Activated naive CD8-positive, alpha-beta T cell (primary cell): ENCODE data around the gene ATP5F1D.

Experiments used
- H3K27ac Mint-ChIP-seq: one replicate; pipeline ENCODE4 v1.8.0; 2021; ENCODE audit warnings: mixed read lengths
- H3K27me3 Mint-ChIP-seq: one replicate; pipeline ENCODE4 v1.8.0; 2021; ENCODE audit warnings: mixed read lengths
- H3K36me3 Mint-ChIP-seq: one replicate; pipeline ENCODE4 v1.8.0; 2021; ENCODE audit warnings: mixed read lengths
- H3K4me1 Mint-ChIP-seq: one replicate; pipeline ENCODE4 v1.8.0; 2021; ENCODE audit warnings: low read depth, mixed read lengths
- H3K4me3 Mint-ChIP-seq: one replicate; pipeline ENCODE4 v1.8.0; 2021; ENCODE audit warnings: mild to moderate bottlenecking, mixed read lengths
- H3K9me3 Mint-ChIP-seq: one replicate; pipeline ENCODE4 v1.8.0; 2021; ENCODE audit warnings: low read depth, mixed read lengths

The ATP5F1D gene

DNA sequence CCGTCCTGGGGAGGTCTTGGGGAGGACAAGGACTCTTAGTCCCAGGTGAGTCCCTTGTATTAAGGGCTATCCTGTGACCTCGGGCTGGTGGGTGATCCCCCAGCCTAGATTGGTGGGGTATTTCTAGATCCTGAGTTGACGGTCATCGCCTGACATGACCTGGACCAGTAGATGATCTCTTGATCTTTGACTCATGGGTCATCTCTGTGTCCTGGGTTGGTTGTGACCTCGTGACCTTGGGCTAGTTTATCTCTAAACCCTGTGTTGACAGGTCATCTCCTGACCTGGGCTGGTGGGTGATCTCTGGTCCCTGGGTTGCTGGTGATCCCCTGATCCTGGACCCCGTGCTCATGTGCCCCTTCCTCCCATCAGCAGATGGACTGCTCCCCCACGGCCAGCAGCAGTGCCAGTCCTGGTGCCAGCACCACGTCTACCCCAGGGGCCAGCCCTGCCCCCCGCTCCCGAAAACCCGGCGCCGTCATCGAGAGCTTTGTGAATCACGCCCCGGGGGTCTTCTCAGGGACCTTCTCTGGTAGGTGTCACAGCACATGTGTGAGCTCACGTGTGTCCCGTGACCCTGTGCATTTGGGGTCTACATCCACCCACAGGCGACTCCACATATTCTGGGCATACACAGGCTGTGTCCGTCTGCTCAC is 13.1 kb downstream of the ATP5F1D start:
- H3K27me3 Mint-ChIP-seq = no peaks in the 10 kb centered on the region
- H3K27ac Mint-ChIP-seq = peak overlapping the region; percentile 46
- no peaks in the 10 kb centered on the region for H3K36me3 Mint-ChIP-seq
- no peak overlapping the region for H3K4me3 Mint-ChIP-seq
- H3K9me3 Mint-ChIP-seq = no peaks in the 10 kb centered on the region
- peaks cover 38% of the 10 kb centered on the region for H3K4me1 Mint-ChIP-seq

DNA sequence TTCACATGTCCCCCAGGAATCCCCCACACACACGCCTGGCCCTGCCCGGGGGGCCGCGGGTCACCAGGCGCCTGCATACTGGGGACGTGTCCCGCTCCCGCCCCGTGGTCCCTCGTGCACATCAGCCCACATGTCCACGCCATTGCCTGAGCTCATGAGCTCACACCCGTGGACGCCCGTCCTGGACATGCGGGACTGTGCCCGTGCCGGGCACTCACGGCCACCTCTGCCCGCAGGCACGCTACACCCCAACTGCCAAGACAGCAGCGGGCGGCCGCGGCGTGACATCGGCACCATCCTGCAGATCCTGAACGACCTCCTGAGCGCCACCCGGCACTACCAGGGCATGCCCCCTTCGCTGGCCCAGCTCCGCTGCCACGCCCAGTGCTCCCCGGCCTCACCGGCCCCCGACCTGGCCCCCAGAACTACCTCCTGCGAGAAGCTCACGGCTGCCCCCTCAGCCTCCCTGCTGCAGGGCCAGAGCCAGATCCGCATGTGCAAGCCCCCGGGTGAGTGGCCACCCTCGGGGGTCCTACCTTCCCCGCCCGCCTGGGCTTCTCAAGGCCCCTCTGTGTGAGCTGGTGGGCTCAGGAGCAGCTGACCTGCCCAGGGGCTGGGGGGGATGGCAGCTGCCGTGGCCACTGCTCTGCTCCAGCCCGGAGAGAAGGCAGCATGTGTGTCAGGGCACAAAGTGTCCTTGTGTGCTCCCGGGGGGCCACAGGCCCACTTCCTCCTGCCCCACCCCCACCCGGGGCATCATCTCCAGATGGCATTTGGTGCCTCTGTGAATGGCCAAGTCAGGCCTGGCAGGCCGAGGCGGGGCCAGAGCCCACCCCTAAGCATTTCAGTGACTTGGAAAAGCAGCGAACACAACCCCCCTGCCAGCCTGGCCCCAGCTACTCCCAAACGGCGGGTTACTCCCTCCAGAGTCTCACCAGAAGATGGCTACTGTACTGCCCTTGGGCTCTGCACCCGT is 13.9 kb downstream of the ATP5F1D start:
- Mint-ChIP-seq H3K27ac (no peak overlapping the region), H3K27me3 (no peaks in the 10 kb centered on the region), H3K4me3 (no peak overlapping the region), H3K36me3 (no peaks in the 10 kb centered on the region), H3K4me1 (peaks cover 42% of the 10 kb centered on the region), H3K9me3 (no peaks in the 10 kb centered on the region)

DNA sequence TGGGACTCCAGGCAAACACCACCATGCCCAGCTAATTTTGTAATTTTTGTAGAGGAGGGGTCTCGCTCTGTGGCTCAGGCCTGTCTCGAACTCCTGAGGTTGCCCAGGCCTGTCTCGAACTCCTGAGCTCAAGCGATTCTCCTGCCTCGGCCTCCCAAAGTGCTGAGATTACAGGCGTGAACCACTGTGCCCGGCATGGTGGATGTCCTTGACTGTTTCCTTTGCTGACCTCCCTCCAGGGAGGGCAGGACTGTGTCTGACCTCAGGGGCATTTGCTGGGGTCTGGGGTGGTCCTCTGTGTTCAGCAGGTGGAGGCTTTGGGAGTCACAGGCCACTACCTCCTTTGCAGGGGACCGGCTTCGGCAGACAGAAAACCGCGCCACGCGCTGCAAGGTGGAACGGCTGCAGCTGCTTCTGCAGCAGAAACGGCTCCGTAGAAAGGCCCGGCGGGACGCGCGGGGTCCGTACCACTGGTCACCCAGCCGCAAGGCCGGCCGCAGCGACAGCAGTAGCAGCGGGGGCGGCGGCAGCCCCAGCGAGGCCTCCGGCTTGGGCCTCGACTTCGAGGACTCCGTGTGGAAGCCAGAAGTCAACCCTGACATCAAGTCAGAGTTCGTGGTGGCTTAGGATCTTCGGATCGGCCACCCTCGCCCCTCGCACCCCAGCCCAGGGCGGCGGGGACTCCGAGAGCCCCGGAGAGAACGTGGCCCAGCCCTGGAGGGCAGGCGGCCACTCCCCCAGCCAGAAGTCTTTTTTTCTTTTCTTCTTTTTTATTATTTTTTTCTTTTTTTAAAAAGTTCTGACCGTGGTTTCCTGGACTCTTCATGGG is 15.3 kb downstream of the ATP5F1D start:
- peaks cover 44% of the 10 kb centered on the region for H3K4me1 Mint-ChIP-seq
- no peaks in the 10 kb centered on the region for H3K27me3 Mint-ChIP-seq
- no peaks in the 10 kb centered on the region for H3K9me3 Mint-ChIP-seq
- no peak overlapping the region for H3K4me3 Mint-ChIP-seq
- H3K36me3 Mint-ChIP-seq = no peaks in the 10 kb centered on the region
- H3K27ac Mint-ChIP-seq = peak overlapping the region; percentile 41

DNA sequence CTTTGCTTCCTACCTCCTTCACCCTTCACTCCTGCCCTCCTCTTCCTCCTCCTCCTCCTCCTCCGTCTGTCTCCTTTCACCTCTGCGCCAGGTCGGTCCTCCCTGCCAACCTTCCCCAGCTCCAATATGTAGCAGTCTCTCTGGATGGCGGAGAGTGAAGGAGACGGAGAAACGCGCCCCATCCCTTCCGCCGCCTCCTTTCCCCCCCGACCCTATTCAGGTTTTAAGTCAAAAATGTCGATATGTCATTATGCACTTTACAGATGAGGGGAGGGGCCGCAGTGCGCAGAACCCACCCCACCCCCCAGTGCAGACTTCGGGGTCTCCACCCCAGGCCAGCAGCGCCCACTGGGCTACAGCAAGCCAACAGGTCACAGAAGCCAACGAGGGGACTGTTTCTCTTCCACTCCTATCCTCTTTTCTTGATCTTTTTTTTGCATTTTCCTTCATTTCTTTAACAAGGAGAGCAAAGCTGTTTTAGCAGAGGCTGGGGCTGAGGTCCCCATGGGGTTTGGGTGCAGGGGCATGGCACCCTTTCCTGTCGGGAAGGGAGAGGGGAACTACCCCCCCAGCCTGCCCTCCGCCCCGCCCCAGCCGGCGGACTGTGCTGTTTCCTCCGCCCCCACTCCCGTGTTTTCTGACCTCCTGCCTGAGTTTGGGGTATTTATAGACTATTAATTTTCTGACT is 16.1 kb downstream of the ATP5F1D start:
- Mint-ChIP-seq H3K27me3 (no peaks in the 10 kb centered on the region), H3K4me3 (peak overlapping the region; percentile 61), H3K4me1 (peaks cover 48% of the 10 kb centered on the region), H3K9me3 (no peaks in the 10 kb centered on the region), H3K36me3 (no peaks in the 10 kb centered on the region), H3K27ac (no peak overlapping the region)

DNA sequence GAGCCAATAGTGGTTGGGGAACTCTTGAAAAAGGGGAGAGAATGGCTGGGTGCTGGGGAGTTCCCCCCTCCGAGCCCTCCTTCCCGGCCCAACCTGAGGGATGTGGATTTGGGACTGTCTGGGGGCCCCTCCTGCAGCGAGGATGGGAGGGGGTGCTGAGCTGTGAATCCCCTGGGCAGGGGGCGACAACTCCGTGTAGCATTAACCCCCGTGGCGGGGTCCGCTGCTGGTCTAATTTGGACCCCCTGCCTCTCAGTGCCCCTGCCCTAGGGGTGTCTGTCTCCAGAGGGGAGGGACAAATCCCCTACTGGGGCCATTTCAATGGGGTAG is 16.6 kb downstream of the ATP5F1D start:
- peak overlapping the region; percentile 61 for H3K4me3 Mint-ChIP-seq
- H3K9me3 Mint-ChIP-seq = no peaks in the 10 kb centered on the region
- H3K27me3 Mint-ChIP-seq = no peaks in the 10 kb centered on the region
- peak overlapping the region; percentile 50 for H3K27ac Mint-ChIP-seq
- peaks cover 50% of the 10 kb centered on the region for H3K4me1 Mint-ChIP-seq
- H3K36me3 Mint-ChIP-seq = no peaks in the 10 kb centered on the region

DNA sequence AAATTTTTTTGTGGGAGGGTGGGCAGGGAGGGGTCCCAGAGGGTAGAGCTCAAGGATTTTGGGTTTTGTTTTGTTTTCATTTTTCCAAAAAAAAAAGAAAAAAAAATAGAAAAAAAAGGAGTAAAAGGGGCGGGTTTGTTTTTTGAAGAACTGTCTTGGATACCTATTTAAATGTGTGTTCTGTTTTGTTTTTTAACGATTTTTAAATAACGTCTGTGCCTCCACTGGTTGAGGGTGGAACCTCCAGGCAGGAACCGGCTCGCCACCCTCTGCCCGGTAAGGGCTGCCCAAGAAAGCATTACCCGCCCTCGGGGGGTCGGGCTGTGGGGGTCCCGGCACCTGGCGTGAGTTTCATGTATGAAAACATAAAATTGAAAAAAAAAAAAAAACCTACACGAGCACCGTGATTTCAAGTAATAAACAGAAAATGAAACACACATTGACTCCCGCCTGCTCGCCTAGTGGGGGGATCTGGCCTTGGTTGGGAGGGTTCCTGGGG is 17.2 kb downstream of the ATP5F1D start:
- Mint-ChIP-seq H3K9me3 (no peaks in the 10 kb centered on the region), H3K27ac (peak overlapping the region; percentile 93), H3K27me3 (no peaks in the 10 kb centered on the region), H3K36me3 (no peaks in the 10 kb centered on the region), H3K4me3 (peak overlapping the region; percentile 86), H3K4me1 (peaks cover 49% of the 10 kb centered on the region)

DNA sequence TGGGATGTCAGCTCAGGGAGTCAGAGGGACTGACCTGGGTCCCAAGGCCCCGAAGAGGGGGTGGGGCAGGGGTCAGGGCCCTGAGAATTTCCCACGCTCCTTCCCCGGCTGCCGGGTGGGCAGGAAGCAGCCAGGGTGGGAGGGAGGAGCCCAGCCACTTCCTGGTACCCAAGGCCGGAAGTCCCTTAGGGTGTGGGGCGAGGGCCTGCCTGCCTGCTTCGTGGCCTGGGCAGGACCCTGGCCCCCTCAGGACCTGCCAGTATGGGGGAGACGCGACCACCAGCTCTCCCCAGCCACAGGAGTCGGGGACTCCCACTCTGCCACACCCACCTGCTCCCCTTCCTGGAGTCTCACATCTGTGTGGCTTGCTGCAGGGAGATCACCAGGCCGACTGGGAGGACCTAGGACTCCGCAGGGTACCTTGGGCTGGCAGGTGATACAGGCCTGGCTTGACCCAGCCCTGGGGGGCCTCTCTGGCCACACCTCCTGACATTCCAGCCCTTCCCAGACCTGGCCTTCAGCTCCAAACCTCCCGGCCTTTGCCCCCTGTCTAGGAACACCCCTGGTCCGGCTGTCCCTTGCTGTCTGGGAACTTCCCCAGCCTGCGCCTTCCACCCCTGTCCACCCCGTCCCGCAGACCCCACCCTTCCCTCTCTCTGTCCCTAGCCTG is 17.8 kb downstream of the ATP5F1D start:
- Mint-ChIP-seq H3K4me1 (peaks cover 49% of the 10 kb centered on the region), H3K27me3 (no peaks in the 10 kb centered on the region), H3K9me3 (no peaks in the 10 kb centered on the region), H3K4me3 (peak overlapping the region; percentile 86), H3K27ac (peak overlapping the region; percentile 93), H3K36me3 (no peaks in the 10 kb centered on the region)

DNA sequence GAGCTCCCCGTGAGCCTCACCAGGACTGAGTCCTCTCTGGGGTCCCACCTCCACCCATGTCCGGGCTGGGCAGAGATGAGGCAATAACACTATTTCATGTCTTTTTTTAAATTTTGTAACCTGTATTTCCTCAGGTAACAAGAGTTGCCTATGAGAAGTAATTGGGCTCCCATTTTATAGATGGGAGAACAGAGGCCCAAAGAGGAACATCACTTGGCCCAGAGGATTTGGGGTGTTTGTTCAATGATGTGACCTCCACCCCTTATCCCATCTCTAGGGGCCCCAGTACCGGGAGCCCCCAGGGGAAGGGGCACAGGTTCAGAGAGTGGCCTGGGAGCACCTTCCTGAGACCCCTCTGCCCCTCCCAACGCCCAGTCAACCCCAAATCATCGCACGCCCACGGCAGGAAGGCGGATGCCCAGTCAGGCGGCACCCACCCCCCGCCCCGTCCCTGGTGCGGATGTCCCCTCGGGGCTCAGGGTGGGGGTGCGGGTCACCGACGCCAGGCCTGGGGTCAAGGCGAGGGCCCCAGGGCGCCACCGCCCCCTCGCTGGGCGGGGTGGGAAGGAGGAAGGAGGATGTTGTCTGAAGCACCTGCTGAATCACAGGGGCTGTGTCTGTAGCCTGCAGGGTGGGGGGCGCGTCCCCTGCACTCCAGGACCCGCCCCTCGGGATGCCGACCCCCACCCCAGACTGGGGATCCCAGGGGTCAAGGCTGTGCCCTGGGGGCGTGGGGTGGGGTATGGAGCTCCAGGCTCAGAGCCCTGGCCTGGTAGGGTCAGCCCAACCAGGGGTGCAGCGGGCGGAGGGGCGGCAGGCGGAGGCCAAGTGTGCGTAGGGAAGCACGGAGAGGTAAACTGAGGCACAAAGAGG is 18.6 kb downstream of the ATP5F1D start:
- Mint-ChIP-seq H3K9me3 (no peaks in the 10 kb centered on the region), H3K4me3 (peak overlapping the region; percentile 86), H3K36me3 (no peaks in the 10 kb centered on the region), H3K27me3 (no peaks in the 10 kb centered on the region), H3K27ac (peak overlapping the region; percentile 93), H3K4me1 (peaks cover 44% of the 10 kb centered on the region)

DNA sequence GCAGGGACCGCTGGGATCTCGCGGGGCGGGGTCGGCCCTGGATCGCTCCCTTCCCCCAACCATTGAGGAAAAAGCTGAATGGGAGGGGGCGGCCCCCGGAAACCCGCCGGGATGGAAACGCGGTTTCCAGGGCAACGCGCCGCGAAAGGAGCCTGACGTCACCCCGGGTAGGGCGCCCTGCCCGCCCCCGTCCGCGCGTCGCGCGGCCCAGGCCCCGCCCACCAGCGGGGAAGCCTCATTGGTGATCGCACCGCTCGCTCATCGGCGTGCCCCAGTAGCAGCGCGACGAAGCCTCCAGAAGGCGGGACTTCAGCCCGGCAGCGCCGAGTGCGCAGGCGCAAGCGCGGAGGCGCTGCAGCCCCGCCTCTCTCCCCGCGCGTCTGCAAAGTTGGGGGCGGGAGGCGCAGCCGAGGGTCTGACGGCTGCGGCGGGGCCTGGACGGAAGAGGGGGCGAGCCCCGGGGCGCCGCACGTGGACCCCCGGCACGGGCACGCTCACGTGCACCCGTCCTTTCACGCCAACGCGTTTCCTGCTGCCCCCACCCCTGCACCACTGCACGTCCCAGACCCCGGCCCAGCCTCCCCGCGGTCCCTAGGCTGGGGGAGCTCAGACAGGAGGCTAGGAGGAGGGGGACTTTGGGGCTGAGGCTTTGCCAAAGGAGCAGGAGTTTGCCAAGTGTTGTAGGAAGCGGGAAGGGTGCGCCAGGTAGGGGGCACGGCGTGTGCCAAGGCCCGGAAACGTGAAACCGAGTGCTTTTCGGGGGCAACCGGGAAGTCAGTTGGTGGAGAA is 19.4 kb downstream of the ATP5F1D start:
- Mint-ChIP-seq H3K27ac (peak overlapping the region; percentile 91), H3K27me3 (no peaks in the 10 kb centered on the region), H3K36me3 (no peaks in the 10 kb centered on the region), H3K4me1 (peaks cover 49% of the 10 kb centered on the region), H3K4me3 (peak overlapping the region; percentile 94), H3K9me3 (no peaks in the 10 kb centered on the region)

DNA sequence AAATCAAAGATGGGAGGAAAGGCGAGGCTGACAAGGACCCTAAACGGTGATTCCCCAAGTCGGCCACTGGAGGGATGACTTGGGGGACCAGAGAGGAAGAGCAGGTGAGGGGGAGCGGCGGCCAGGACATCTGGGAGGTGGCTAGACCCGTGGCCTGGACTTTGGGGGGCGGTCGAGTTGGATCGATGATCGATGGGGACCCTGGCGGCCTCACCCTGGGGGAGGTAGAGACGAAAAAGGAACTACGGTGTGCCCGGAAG is 19.9 kb downstream of the ATP5F1D start:
- no peaks in the 10 kb centered on the region for H3K27me3 Mint-ChIP-seq
- H3K36me3 Mint-ChIP-seq = no peaks in the 10 kb centered on the region
- H3K4me3 Mint-ChIP-seq = peak overlapping the region; percentile 94
- peaks cover 48% of the 10 kb centered on the region for H3K4me1 Mint-ChIP-seq
- H3K27ac Mint-ChIP-seq = peak overlapping the region; percentile 91
- H3K9me3 Mint-ChIP-seq = no peaks in the 10 kb centered on the region

DNA sequence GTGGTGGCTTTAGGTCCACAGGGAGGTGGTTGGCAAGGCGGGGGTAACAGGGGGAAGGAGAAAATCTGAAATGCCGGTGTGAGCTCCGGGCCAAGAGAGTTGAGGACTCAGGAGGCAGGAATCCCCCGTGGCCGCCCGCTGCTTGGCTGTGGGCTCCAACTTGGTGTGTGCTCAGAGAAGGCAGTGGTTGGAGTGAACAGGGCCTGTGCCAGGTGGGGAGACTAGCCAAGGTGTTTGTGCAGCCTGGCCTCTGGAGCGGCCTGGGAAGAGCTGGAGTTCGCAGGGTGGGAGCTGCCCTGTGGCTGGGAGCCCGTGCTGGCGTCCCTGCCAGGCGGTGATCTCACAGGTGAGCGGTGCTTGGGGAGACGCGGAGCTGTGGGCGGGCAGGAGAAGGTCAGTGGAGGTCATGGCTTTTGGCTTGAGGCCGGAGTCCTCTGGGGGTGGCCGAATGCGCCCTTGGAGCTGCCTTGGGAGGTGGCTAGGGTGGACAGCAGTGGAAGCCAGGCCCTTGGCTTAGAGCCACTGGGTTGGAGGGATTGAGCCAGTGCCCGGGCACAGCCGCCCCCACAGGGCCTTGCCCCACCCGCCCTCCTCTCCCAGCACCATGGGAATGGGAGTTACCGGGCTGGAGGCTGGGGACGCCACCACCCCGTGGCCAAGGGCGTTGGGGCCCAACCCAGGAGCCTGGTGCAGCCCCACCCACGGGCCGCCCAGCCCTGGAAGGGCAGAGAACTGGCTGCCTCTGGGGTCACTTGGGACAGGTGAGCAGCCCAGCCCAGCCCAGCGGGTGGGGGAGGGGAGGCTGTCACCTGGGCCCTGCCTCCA is 20.5 kb downstream of the ATP5F1D start:
- Mint-ChIP-seq H3K27ac (peak overlapping the region; percentile 91), H3K4me3 (peak overlapping the region; percentile 94), H3K36me3 (no peaks in the 10 kb centered on the region), H3K4me1 (peaks cover 48% of the 10 kb centered on the region), H3K27me3 (no peaks in the 10 kb centered on the region), H3K9me3 (no peaks in the 10 kb centered on the region)

DNA sequence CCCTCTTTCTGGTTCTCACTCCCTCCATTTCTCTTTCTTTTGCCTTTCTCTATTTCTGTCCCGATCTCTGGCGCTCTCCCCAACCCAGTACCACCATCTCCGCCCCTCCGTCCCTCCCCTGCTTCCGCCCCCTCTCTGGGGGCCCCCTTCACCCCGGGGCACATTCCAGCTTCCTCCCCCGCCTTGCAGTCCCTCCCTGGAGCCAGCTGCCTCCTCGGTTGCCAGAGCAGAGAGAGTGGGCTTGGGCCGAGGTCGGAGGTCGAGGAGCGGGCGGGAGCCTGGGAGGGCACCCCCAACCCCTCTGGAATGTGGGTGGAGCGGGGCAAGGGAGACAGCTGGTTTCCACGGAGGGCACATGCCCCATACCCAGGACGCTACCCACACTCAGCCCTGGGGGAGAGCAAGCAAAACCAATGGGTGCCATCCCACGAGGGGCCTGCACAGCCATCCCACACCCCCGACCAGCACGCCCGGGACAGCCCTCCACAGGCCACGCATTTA is 21.1 kb downstream of the ATP5F1D start:
- no peaks in the 10 kb centered on the region for H3K36me3 Mint-ChIP-seq
- no peaks in the 10 kb centered on the region for H3K9me3 Mint-ChIP-seq
- H3K4me1 Mint-ChIP-seq = peaks cover 50% of the 10 kb centered on the region
- H3K27ac Mint-ChIP-seq = no peak overlapping the region
- H3K27me3 Mint-ChIP-seq = no peaks in the 10 kb centered on the region
- peak overlapping the region; percentile 73 for H3K4me3 Mint-ChIP-seq
